ENCODE measurements around the gene CNOT6L.
A peak's percentile ranks its signal among the peaks of the same experiment; 100 is the strongest.

Gene CNOT6L

DNA sequence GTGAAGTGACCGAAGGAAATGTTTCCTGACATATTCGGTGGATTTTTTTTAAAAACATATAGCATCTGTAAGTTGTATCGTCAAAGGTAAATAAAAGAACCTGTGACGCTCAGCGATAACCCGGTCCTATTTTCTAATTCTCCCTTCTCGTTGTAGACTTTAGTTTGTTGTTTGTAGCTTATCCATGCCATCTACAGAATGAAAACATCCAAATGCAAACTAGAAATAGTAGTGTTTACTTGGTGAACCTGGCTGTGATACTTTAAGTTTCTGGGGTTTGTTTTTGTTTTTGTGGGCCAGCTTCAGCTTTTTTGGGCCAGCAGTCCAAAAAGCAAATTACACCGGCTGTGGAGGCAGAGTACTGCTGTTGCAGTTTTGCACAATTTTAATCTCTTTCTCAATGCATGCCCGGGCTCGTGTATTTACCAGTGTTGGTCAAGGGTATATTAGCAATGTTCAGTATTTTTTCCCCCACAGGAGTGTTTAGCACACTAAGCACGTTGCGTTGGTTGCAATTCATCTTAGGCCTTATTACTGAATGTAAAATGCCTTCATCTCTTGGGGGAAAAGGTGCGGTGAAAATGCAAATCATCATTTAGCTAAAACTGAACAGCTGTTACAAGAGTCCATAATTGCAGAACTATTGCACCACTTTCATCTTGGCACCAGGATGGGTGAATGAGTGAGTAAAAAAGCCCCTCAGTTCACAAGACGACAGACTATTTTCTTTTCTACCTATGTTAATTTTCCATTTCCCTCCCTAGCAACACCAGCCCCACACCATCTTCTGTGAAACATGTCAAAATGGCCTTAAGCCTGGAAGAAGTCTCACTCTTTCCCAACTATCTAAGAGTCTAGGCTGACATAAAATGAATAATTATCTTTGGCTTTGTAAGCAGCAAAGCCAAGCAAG is 1.7 kb upstream of the CNOT6L start:
- TF ChIP-seq, protein P1, sequence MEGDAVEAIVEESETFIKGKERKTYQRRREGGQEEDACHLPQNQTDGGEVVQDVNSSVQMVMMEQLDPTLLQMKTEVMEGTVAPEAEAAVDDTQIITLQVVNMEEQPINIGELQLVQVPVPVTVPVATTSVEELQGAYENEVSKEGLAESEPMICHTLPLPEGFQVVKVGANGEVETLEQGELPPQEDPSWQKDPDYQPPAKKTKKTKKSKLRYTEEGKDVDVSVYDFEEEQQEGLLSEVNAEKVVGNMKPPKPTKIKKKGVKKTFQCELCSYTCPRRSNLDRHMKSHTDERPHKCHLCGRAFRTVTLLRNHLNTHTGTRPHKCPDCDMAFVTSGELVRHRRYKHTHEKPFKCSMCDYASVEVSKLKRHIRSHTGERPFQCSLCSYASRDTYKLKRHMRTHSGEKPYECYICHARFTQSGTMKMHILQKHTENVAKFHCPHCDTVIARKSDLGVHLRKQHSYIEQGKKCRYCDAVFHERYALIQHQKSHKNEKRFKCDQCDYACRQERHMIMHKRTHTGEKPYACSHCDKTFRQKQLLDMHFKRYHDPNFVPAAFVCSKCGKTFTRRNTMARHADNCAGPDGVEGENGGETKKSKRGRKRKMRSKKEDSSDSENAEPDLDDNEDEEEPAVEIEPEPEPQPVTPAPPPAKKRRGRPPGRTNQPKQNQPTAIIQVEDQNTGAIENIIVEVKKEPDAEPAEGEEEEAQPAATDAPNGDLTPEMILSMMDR (IDR thresholded peaks at IDR 0.05; ENCODE audit: borderline replicate concordance, insufficient read depth, low read depth, low read length), result no peak
- H3K4me3 ChIP-seq (ENCODE audit: low read depth, low read length), result peak overlapping the region; percentile 90

DNA sequence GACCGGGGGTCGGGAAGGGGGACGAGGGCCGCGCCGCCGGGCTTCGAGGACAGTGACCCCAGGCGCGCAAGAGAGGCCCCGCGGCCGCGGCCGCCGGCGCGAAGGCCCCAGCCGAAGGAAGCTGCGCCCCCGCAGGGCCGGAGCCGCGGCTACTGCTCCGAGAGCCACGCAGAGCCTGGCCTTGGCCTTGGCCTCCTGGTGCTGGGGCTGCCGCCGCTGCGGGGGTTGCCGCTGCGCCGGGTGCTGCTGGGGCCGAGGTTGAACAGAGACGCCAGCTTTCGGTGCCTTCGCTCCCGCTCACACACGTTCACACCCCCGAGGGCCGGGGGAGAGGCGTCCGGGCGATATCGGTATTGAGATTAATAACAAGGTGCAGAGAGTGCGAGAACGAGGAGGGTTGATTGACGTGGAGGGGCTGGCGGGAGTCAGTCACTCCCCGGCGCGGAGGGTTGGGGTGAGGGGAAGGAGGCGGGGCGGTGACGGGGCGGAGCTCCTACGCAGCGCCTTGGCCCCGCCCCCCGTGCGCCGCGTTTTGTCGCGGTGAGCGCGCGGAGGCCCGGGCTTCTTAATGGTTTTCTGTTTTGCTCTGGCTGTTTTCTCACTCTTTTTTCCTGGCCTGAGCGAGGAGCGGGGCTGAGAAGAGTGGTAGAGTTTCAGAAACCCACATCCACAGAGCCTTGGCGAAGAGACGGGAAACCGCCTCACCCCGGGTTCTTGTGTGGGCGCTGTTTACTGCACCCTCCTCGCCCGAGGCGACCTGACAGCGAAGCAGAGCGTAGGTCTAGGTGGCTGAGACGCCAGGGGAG is 878 bp upstream of the CNOT6L start:
- H3K4me3 ChIP-seq (ENCODE audit: low read depth, low read length), result peak overlapping the region; percentile 90
- TF ChIP-seq, protein P1 (IDR thresholded peaks at IDR 0.05; ENCODE audit: borderline replicate concordance, insufficient read depth, low read depth, low read length), result no peak

DNA sequence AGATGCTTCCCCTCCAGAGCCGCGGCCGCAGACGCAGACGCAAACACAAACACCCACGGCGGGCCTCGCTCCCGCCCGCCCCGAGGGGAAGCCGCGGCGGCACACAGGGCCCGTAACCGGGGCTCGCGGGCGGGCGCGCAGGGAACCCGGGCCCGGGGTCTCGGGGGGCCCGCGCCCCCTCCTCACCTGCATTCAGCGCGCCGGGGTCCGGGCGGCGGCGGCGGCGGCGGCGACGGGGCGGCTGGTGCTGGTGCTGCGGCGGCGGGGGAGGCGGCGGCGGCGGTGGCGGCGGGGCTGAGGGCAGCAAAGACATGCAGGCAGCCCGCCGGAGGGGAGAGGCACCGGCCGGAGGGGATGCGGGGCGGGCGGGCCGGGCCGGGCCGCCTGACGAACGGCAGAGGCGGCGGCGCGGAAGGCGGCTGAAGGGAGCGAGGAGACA is 255 bp upstream of the CNOT6L start:
- peak overlapping the region; percentile 90 for H3K4me3 ChIP-seq (ENCODE audit: low read depth, low read length)
- TF ChIP-seq, protein P1 (IDR thresholded peaks at IDR 0.05; ENCODE audit: borderline replicate concordance, insufficient read depth, low read depth, low read length), result no peak

DNA sequence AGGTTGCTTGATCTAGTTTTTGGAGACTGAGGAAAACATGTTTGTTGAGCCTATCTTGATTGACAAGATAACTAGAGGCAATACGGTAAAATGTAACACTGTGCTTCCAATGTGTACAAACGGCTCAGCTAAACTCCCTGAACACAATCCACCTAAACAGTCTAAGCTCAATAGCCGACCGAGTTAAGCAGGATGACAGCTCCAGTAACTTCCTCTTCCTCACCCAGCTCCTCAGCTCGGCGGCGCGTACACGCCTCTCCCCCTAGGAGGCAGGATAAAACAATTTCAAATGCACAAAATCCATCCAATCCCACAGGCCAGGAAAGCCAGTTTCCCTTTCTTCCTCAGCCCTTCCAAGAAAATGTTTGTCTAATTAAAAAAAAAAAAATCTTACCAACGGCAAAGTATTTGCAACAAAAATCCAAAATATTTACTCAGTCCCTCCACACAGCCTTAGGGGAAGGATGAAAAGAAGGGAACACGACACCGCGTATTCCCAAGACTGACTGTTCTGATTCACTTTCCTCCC is 1.0 kb downstream of the CNOT6L start:
- peak overlapping the region; percentile 90 for H3K4me3 ChIP-seq (ENCODE audit: low read depth, low read length)
- TF ChIP-seq, protein P1 (IDR thresholded peaks at IDR 0.05; ENCODE audit: borderline replicate concordance, insufficient read depth, low read depth, low read length), result no peak

DNA sequence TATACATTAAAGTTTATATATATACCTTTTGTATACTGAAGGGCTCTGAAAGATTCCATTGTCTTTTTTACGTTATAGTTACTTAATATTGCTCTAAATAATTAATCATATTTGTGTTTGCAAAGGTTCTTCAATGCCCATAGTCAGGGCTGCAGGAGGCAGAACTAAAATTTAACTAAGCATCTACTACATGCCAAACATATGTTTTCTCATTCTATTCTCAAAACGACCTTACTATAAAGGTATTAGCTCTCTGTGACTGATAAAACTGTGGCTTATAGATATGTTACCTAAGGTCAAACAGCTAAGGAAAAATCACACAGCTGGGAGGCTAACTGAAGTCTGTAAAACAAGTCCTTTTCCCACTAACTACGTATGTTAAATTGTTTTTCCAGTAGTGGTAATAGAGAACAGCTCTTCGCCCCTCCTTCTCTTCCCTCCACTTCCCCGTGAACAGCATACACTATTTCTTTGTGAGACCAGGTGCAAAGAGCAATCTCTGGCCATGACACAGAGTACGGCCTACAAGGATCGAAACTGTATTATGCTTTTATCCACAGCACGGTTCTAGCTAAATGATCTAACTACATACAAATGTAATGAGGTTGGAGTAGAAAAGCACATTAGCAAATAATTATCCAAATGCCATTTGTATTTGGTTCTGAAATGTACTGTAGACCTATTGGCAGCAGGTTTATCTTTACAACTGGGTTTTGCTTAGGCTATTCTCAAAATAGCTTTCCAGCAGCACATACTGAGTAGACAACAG is 1.7 kb downstream of the CNOT6L start:
- H3K4me3 ChIP-seq (ENCODE audit: low read depth, low read length), result peak overlapping the region; percentile 90
- TF ChIP-seq, protein P1 (IDR thresholded peaks at IDR 0.05; ENCODE audit: borderline replicate concordance, insufficient read depth, low read depth, low read length), result no peak

DNA sequence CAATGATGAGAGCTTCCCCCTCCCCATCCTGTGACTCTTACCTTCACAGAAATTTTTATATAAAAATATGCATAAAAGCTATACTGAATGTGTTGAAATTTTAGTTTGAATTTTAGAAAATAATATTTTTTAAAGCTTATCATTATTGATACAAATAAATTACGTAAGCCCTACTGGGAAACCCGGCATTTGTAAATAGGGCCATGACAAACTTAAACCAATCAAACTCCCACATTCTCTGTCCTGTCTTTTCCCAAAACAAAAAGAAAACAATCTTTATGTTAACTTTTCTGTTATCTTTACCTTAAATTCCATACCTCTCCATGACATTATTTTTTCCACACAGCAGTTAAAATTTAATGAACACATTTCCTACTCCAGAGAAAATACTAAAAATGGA is 2.6 kb downstream of the CNOT6L start:
- TF ChIP-seq, protein P1 (IDR thresholded peaks at IDR 0.05; ENCODE audit: borderline replicate concordance, insufficient read depth, low read depth, low read length), result no peak
- H3K4me3 ChIP-seq (ENCODE audit: low read depth, low read length), result no peak overlapping the region

Data from GM12875 (cell line).